ENCODE results near the gene NUDT22. TPM values are rescaled to one million over a fixed set of nuclear protein-coding genes. Genes with fewer than 3 reads are reported as not detected.

NUDT22 gene
- total and polyA plus RNA-seq, 4 donors = 20.3 to 41.3 (median 32.9) TPM

DNA sequence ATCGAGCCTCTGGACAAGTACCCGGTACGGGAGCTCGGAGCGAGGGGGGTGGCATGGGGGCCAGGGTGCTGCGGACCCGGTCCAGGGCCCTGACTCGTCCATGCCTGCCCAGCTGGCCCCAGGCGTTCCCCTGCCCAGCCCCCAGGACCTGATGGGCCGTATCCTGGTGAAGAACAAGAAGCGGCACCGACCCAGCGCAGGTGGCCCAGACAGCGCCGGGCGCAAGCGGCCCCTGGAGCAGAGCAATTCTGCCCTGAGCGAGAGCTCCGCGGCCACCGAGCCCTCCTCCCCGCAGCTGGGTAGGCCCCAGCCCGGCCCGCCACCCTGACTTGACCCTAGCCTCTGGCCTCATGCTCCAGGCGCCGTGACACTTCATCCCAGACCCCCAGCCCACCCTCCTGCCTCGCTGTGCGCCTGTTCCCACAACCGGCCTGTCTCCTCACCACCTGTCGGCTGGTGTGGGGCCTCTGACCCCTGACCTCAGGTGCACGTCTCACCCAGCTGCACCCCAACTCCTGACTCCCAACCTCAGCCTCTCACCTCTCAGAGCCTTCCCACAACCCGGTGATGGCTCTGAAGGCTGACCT, 33.0 kb downstream of the NUDT22 start:
- no peak overlapping the region for H3K27ac ChIP-seq (ENCODE audit: low read depth, low read length)
- H3K27me3 ChIP-seq (ENCODE audit: control insufficient read depth, insufficient read depth, low read length) = no peaks in the 10 kb centered on the region
- 95% methylated on average over 32 of the region's 32 CpGs for WGBS (ENCODE audit: insufficient coverage)
- H3K4me1 ChIP-seq (ENCODE audit: control insufficient read depth, insufficient read depth, low read length) = peaks cover 7% of the 10 kb centered on the region
- no peak overlapping the region for H3K4me3 ChIP-seq (ENCODE audit: low read depth, low read length)
- no peak for DNase-seq (ENCODE audit: low read depth in 4 of 6, low spot score in 6 of 6)
- H3K36me3 ChIP-seq (ENCODE audit: control insufficient read depth, insufficient read depth, low read length) = peaks cover 87% of the 10 kb centered on the region
- H3K9me3 ChIP-seq (ENCODE audit: control insufficient read depth, insufficient read depth, low read length) = no peaks in the 10 kb centered on the region

DNA sequence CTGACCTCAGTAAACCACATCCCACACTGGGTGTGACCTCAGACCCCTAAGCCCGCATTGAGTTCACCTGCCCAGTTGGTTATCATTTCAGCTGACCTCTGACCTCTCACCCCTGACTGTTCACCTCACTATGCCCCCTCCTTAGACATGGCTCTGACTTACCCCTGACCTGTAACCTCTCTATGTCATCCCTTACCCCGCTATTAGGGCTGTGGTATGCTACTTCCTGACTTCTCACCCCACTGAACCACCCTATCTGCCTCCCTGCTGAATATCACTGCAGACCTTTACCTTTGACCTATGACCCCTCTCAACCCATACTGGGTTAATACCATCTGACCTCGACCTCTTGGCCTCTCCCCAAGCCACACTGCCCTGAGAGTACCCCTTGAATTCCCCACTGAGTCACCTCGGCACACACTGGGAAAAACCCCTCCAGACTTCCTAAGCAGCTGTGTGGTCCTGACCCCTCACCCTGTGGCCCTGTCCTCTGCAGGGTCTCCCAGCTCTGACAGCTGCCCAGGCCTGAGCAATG, 33.5 kb downstream of the NUDT22 start:
- H3K4me3 ChIP-seq (ENCODE audit: low read depth, low read length) = no peak overlapping the region
- no peak overlapping the region for H3K27ac ChIP-seq (ENCODE audit: low read depth, low read length)
- H3K9me3 ChIP-seq (ENCODE audit: control insufficient read depth, insufficient read depth, low read length) = no peaks in the 10 kb centered on the region
- peaks cover 88% of the 10 kb centered on the region for H3K36me3 ChIP-seq (ENCODE audit: control insufficient read depth, insufficient read depth, low read length)
- H3K4me1 ChIP-seq (ENCODE audit: control insufficient read depth, insufficient read depth, low read length) = peaks cover 8% of the 10 kb centered on the region
- WGBS (ENCODE audit: insufficient coverage) = 91% methylated on average over 3 of the region's 4 CpGs
- no peak for DNase-seq (ENCODE audit: low read depth in 4 of 6, low spot score in 6 of 6)
- no peaks in the 10 kb centered on the region for H3K27me3 ChIP-seq (ENCODE audit: control insufficient read depth, insufficient read depth, low read length)

DNA sequence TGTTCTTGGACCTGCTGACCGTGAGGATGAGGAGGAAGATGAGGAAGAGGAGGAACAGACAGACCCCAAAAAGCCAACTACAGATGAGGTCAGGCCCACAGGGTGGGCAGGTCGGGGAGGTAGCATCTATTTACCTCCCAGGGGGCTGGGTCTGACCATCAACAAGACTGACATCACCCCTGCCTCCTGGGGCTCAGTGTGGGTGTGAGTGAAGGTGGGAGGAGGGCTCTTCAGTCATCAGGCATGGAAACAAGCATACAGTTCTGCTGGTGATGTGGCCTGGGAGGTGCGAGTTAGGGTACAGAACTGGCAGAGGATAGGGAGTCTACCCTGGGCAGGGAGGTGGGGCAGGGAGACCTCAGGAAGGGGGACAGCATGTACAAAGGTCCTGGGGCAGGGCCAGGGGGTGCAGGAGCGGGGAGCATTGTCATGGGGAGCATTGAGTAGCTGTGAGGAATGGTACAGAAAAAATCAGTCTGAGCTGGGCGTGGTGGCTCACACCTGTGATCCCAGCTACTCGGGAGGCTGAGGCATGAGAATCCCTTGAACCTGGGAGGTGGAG, 34.2 kb downstream of the NUDT22 start:
- WGBS (ENCODE audit: insufficient coverage) = 100% methylated on average over 3 of the region's 6 CpGs
- Histone ChIP-seq H3K36me3 (ENCODE audit: control insufficient read depth, insufficient read depth, low read length) (peaks cover 87% of the 10 kb centered on the region), H3K27me3 (ENCODE audit: control insufficient read depth, insufficient read depth, low read length) (no peaks in the 10 kb centered on the region), H3K9me3 (ENCODE audit: control insufficient read depth, insufficient read depth, low read length) (no peaks in the 10 kb centered on the region), H3K4me1 (ENCODE audit: control insufficient read depth, insufficient read depth, low read length) (peaks cover 9% of the 10 kb centered on the region), H3K4me3 (ENCODE audit: low read depth, low read length) (no peak overlapping the region), H3K27ac (ENCODE audit: low read depth, low read length) (no peak overlapping the region)
- no peak for DNase-seq (ENCODE audit: low read depth in 4 of 6, low spot score in 6 of 6)

DNA sequence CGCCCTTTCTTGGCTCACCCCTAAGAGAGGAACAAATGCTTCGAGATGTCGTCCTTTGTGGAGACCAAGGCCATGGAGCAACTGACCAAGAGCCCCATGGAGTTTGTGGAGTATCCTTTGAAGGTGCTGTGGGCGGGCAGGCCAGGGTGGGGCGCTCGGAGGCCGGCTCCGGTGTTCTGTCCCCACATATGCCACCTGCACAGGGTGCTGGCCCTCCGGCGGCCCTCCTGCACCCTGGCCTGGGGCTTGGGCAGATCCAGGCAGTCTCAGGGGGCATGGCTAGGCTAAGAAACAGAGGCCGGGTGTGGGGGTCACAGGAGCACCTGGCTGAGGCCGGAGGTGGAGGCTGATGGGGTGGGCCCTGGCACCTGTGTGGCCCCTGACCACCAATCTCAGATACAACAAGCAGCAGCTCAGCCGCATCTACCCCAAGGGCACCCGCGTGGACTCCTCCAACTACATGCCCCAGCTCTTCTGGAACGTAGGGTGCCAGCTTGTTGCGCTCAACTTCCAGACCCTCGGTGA, 35.5 kb downstream of the NUDT22 start:
- Histone ChIP-seq H3K27ac (ENCODE audit: low read depth, low read length) (no peak overlapping the region), H3K27me3 (ENCODE audit: control insufficient read depth, insufficient read depth, low read length) (no peaks in the 10 kb centered on the region), H3K4me1 (ENCODE audit: control insufficient read depth, insufficient read depth, low read length) (peaks cover 9% of the 10 kb centered on the region), H3K9me3 (ENCODE audit: control insufficient read depth, insufficient read depth, low read length) (no peaks in the 10 kb centered on the region), H3K4me3 (ENCODE audit: low read depth, low read length) (no peak overlapping the region), H3K36me3 (ENCODE audit: control insufficient read depth, insufficient read depth, low read length) (peaks cover 87% of the 10 kb centered on the region)
- WGBS (ENCODE audit: insufficient coverage) = 92% methylated on average over 16 of the region's 18 CpGs
- no peak for DNase-seq (ENCODE audit: low read depth in 4 of 6, low spot score in 6 of 6)

DNA sequence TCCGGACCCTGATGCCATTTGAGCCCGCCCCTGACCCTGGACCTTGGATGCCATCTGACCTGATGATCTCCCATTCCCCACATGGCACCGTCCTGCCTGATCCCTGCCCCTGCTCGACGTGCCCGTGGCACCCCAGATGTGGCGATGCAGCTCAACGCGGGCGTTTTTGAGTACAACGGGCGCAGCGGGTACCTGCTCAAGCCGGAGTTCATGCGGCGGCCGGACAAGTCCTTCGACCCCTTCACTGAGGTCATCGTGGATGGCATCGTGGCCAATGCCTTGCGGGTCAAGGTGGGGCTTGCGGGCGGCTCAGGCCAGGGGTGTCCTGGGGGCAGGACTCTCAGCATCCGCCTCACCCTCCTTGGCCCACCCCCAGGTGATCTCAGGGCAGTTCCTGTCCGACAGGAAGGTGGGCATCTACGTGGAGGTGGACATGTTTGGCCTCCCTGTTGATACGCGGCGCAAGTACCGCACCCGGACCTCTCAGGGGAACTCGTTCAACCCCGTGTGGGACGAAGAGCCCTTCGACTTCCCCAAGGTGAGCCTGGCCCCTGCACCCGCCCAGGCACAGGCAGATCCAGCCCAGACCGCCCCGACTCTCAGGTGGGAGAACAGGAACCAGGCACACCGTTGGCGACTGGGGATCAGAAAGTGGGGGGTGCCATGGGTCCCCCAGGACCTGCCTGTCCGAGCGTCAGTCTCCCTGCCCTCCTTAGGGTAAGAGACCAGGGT, 36.4 kb downstream of the NUDT22 start:
- Histone ChIP-seq H3K27me3 (ENCODE audit: control insufficient read depth, insufficient read depth, low read length) (no peaks in the 10 kb centered on the region), H3K36me3 (ENCODE audit: control insufficient read depth, insufficient read depth, low read length) (peaks cover 87% of the 10 kb centered on the region), H3K4me3 (ENCODE audit: low read depth, low read length) (no peak overlapping the region), H3K27ac (ENCODE audit: low read depth, low read length) (no peak overlapping the region), H3K4me1 (ENCODE audit: control insufficient read depth, insufficient read depth, low read length) (peaks cover 9% of the 10 kb centered on the region), H3K9me3 (ENCODE audit: control insufficient read depth, insufficient read depth, low read length) (no peaks in the 10 kb centered on the region)
- 97% methylated on average over 42 of the region's 42 CpGs for WGBS (ENCODE audit: insufficient coverage)
- DNase-seq (ENCODE audit: low read depth in 4 of 6, low spot score in 6 of 6) = no peak

DNA sequence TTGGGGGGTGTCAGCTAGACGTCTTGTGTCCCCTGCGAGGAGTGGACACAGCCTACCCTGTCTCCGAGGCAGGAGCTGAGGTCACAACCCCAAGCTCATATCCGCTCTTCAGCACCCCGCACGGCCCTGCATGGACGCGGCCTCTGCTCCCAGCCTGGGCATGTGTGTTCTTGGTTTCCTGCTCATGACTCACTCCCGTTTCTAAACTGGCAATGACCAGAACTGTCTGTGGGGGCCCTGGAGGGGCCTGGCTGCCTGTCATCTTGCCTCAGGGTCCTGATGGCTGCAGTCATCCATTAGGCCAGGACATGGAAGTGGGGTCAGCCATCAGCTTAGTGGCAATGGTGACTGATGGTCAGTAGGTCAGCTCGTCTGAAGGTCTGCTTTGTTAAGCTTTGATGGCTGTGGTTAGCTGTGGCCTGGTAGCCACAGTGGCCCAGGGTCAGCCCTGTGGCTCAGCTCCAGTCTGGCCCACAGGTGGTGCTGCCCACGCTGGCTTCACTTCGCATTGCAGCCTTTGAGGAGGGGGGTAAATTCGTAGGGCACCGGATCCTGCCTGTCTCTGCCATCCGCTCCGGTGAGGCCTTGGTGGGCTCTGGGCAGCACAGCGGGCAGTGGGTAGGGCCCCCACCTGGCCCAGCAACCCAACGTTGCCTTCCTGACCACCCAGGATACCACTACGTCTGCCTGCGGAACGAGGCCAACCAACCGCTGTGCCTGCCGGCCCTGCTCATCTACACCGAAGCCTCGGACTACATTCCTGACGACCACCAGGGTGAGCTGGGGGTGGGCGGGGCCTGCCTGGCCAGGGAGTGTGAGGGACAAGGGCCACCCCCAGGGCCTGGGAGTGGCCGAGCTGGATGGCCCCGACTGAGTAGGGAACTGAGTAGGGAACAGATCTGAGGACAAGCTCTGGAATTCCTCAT, 37.2 kb downstream of the NUDT22 start:
- WGBS (ENCODE audit: insufficient coverage) = 75% methylated on average over 28 of the region's 29 CpGs
- Histone ChIP-seq H3K27me3 (ENCODE audit: control insufficient read depth, insufficient read depth, low read length) (no peaks in the 10 kb centered on the region), H3K36me3 (ENCODE audit: control insufficient read depth, insufficient read depth, low read length) (peaks cover 88% of the 10 kb centered on the region), H3K9me3 (ENCODE audit: control insufficient read depth, insufficient read depth, low read length) (no peaks in the 10 kb centered on the region), H3K4me3 (ENCODE audit: low read depth, low read length) (no peak overlapping the region), H3K4me1 (ENCODE audit: control insufficient read depth, insufficient read depth, low read length) (peaks cover 14% of the 10 kb centered on the region), H3K27ac (ENCODE audit: low read depth, low read length) (no peak overlapping the region)
- DNase-seq (ENCODE audit: low read depth in 4 of 6, low spot score in 6 of 6) = no peak

DNA sequence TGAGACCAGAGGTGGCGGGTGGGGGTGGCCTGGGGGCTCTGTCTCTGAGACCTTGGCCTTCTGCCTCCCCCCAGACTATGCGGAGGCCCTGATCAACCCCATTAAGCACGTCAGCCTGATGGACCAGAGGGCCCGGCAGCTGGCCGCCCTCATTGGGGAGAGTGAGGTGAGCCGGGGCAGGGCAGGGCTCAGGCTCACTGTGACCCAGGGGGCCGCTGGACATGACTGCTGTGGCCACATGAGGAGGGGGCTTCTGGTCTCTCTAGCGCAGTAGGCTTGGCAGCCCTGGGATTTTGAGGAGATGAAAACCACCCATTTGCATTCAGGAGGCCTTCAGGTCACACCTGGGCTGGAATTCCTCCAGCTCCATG, 37.9 kb downstream of the NUDT22 start:
- no peak for DNase-seq (ENCODE audit: low read depth in 4 of 6, low spot score in 6 of 6)
- no peak overlapping the region for H3K4me3 ChIP-seq (ENCODE audit: low read depth, low read length)
- H3K36me3 ChIP-seq (ENCODE audit: control insufficient read depth, insufficient read depth, low read length) = peaks cover 85% of the 10 kb centered on the region
- WGBS (ENCODE audit: insufficient coverage) = 79% methylated on average over 7 of the region's 8 CpGs
- no peak overlapping the region for H3K27ac ChIP-seq (ENCODE audit: low read depth, low read length)
- no peaks in the 10 kb centered on the region for H3K9me3 ChIP-seq (ENCODE audit: control insufficient read depth, insufficient read depth, low read length)
- peaks cover 20% of the 10 kb centered on the region for H3K4me1 ChIP-seq (ENCODE audit: control insufficient read depth, insufficient read depth, low read length)
- H3K27me3 ChIP-seq (ENCODE audit: control insufficient read depth, insufficient read depth, low read length) = no peaks in the 10 kb centered on the region

DNA sequence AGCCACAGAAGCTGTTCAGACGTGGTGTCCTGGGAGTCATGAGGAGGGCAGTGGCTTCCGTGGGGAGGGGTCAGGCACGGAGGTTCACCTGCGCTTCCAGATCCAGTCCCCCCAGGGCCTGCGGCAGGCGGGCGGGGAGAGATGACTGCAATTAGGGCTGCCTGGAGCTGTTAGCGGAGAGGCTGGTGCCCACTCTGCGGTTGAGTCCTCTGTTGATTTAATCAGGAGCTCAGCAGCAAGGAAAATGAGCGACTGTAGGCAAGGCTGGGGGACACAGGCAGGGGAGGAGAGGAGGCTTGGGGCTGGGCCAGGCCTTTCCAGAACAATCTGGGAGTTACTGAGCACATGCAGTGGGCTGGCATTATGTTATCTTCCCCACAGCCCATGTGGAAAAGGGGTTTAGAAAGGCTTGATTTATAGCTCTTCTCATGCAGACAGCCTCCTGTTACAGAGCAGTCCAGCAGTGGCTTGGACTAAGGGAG, 38.3 kb downstream of the NUDT22 start:
- no peak for DNase-seq (ENCODE audit: low read depth in 4 of 6, low spot score in 6 of 6)
- Histone ChIP-seq H3K27ac (ENCODE audit: low read depth, low read length) (no peak overlapping the region), H3K9me3 (ENCODE audit: control insufficient read depth, insufficient read depth, low read length) (no peaks in the 10 kb centered on the region), H3K36me3 (ENCODE audit: control insufficient read depth, insufficient read depth, low read length) (peaks cover 80% of the 10 kb centered on the region), H3K4me1 (ENCODE audit: control insufficient read depth, insufficient read depth, low read length) (peaks cover 24% of the 10 kb centered on the region), H3K4me3 (ENCODE audit: low read depth, low read length) (no peak overlapping the region), H3K27me3 (ENCODE audit: control insufficient read depth, insufficient read depth, low read length) (no peaks in the 10 kb centered on the region)
- 69% methylated on average over 10 of the region's 10 CpGs for WGBS (ENCODE audit: insufficient coverage)
